CD14-positive monocyte (primary cell): Measurements from ENCODE around the gene DEK. TPM values are rescaled to one million over a fixed set of nuclear protein-coding genes. Genes with fewer than 3 reads are reported as not detected.

ENCODE experiments used
- polyA plus RNA-seq, 3 donors: library from polyadenylated mRNA; depleted of rRNA in 1 of 3; unstranded in 2 of 3; stranded (reverse) in 1 of 3; fragments of 300-500 nt in 2 of 3; fragments of >200 nt in 1 of 3; fragmentation: Illumina TruSeq in 2 of 3; gene quantifications; 1 replicate in 2 of 3; 2 replicates in 1 of 3; pipeline ENCODE4 v1.2.3, GENCODE V29; 2012 to 2021
- small RNA-seq: library from RNA; depleted of rRNA; stranded (forward); fragments of <200 nt; gene quantifications from one replicate; pipeline ENCODE3, GENCODE V24; 2012; ENCODE audit warnings: low read depth; ENCODE audit not compliant: insufficient read length

The DEK gene
- polyA plus RNA-seq, 3 donors = 32.3 to 63.9 (median 56.5) TPM

Small RNA genes within 50 kb of the gene (small RNA-seq; reads per million reads assigned to genes)
- gene AL138825.1 (not detected), gene RF00019 (not detected), gene RNU6-263P (not detected)

Other genes with a start within 250 kb of the DEK start
- gene NHLRC1, start 141.9 kb downstream of the DEK start, polyA plus RNA-seq = 1 to 10 TPM in 2 of 3 donors, under 1 TPM in 1; 0.75 to 3.1 (median 1.4) TPM
- gene TPMT, start 109.5 kb downstream of the DEK start, polyA plus RNA-seq = 10 to 100 TPM; 10.5 to 33.1 (median 27.5) TPM
- 10 to 100 TPM in 2 of 3 donors, 1 to 10 TPM in 1; 4.4 to 50.8 (median 24.1) TPM for gene KDM1B, start 109.1 kb downstream of the DEK start, polyA plus RNA-seq
- gene RNF144B, start 122.8 kb upstream of the DEK start, polyA plus RNA-seq = 10 to 100 TPM; 25.6 to 31.0 (median 27.9) TPM